GM19455 (cell line): ENCODE results near the gene TPO.
"Not testable (repeated sequence)": the region's sequence is repeated elsewhere in the genome, so short reads cannot be mapped to it uniquely, and the experiment has no call there.

Source experiments
- ATAC-seq: cut with Tn5 transposase; IDR thresholded peaks from one replicate; pipeline ENCODE4 v1.9.1; 2021; ENCODE audit not compliant: unreplicated experiment

TPO gene

GRCh38 chr2:1413156-1413710 lies at the start of gene TPO:
Gene TPO (plus strand): TSS chr2:1413463. CDS start chr2:1414409, 946 bp downstream.
- ATAC-seq, result no peak

GRCh38 chr2:1366546-1367134 lies 46.6 kb upstream of the TPO start:
- no peak for ATAC-seq

- no peak for ATAC-seq
Observed at GRCh38 chr2:1367601-1368000, 45.7 kb upstream of the TPO start.

GRCh38 chr2:1369905-1370304 lies 43.4 kb upstream of the TPO start:
- no peak for ATAC-seq

- no peak for ATAC-seq
Observed at GRCh38 chr2:1370461-1370860, 42.8 kb upstream of the TPO start.

- ATAC-seq, result no peak
Observed at GRCh38 chr2:1371082-1371481, 42.2 kb upstream of the TPO start.

GRCh38 chr2:1373830-1374229 lies 39.4 kb upstream of the TPO start:
- no peak for ATAC-seq

GRCh38 chr2:1374287-1374686 lies 39.0 kb upstream of the TPO start:
- ATAC-seq, result no peak

GRCh38 chr2:1375794-1376193 lies 37.5 kb upstream of the TPO start:
- ATAC-seq, result no peak

GRCh38 chr2:1377473-1377872 lies 35.8 kb upstream of the TPO start:
- ATAC-seq, result no peak

GRCh38 chr2:1378456-1379150 lies 34.7 kb upstream of the TPO start:
- no peak for ATAC-seq

- ATAC-seq, result no peak
Observed at GRCh38 chr2:1381644-1382043, 31.6 kb upstream of the TPO start.

GRCh38 chr2:1387954-1388725 lies 25.1 kb upstream of the TPO start:
- ATAC-seq, result not testable (repeated sequence)

- not testable (repeated sequence) for ATAC-seq
Observed at GRCh38 chr2:1390118-1390517, 23.1 kb upstream of the TPO start.

GRCh38 chr2:1393321-1393720 lies 19.9 kb upstream of the TPO start:
- ATAC-seq, result no peak

GRCh38 chr2:1394709-1395408 lies 18.4 kb upstream of the TPO start:
- no peak for ATAC-seq

GRCh38 chr2:1397350-1397749 lies 15.9 kb upstream of the TPO start:
- no peak for ATAC-seq

- ATAC-seq, result no peak
Observed at GRCh38 chr2:1398191-1398590, 15.1 kb upstream of the TPO start.

- no peak for ATAC-seq
Observed at GRCh38 chr2:1400943-1401735, 12.1 kb upstream of the TPO start.

- ATAC-seq, result no peak
Observed at GRCh38 chr2:1402064-1402463, 11.2 kb upstream of the TPO start.
